ENCODE results near the gene SERTAD3. TPM values are rescaled to one million over a fixed set of nuclear protein-coding genes. Genes with fewer than 3 reads are reported as not detected.

The SERTAD3 gene
- total and polyA plus RNA-seq, 11 donors = 17.6 to 38.7 (median 26.0) TPM

GRCh38 chr19:40407714-40408597 is 36.2 kb downstream of the SERTAD3 start:
- Histone ChIP-seq H3K36me3 (no peaks in the 10 kb centered on the region), H3K9me3 (no peaks in the 10 kb centered on the region), H3K27me3 (no peaks in the 10 kb centered on the region), H3K4me1 (peaks cover 0 to 57% (median 22%) of the 10 kb centered on the region in 12 donors), H3K27ac (peak overlapping the region in 1 of 12 donors; percentile 11), H3K4me3 (no peak overlapping the region)
- intact Hi-C loops (cut with DNase I) = loop anchor here in 1 of 10 donors (5.0 kb wide), 1 partner anchor 56 kb away; no protein-coding TSS in a partner anchor
- ATAC-seq = no peak
- TF ChIP-seq POLR2A (IDR thresholded peaks at IDR 0.05) (no peak), CTCF (IDR thresholded peaks at IDR 0.05) (no peak)
- DNase-seq = peak in 1 of 5 donors; percentile 22
- 54 to 72% (median 58%) methylated on average over 13 to 22 of the region's 22 CpGs for WGBS, 4 donors

- Histone ChIP-seq H3K9me3 (no peaks in the 10 kb centered on the region), H3K36me3 (no peaks in the 10 kb centered on the region), H3K4me1 (peaks cover 0 to 26% (median 9%) of the 10 kb centered on the region in 12 donors), H3K4me3 (peak overlapping the region; percentile 32 to 81 (median 64)), H3K27ac (peak overlapping the region; percentile 80 to 93 (median 88)), H3K27me3 (no peaks in the 10 kb centered on the region)
- DNase-seq = peak; percentile 92 to 95 (median 93)
- peak; percentile 81 to 95 (median 90) for ATAC-seq
- TF ChIP-seq POLR2A (IDR thresholded peaks at IDR 0.05) = no peak
- peak in 3 of 12 donors; percentile 10 to 28 (median 12) for TF ChIP-seq CTCF (IDR thresholded peaks at IDR 0.05)
- intact Hi-C loops (cut with DNase I) = loop anchor here in 3 of 10 donors (5.0 kb wide), 3 partner anchors 46 to 56 kb away; partner anchors contain the start of genes C19orf47 (in 1 of the 3) and PLD3 (in 1 of the 3)
- 0 to 1% (median 1%) methylated on average over 17 to 41 of the region's 41 CpGs for WGBS, 4 donors
These were observed 40.7 kb downstream of the SERTAD3 start for GRCh38 chr19:40403262-40403984.

- Histone ChIP-seq H3K27me3 (no peaks in the 10 kb centered on the region), H3K36me3 (peaks cover 0 to 8% (median 0%) of the 10 kb centered on the region in 9 donors), H3K4me3 (no peak overlapping the region), H3K9me3 (no peaks in the 10 kb centered on the region), H3K4me1 (peaks cover 0 to 19% (median 9%) of the 10 kb centered on the region in 12 donors), H3K27ac (no peak overlapping the region)
- 44 to 68% (median 61%) methylated on average over 2 to 3 of the region's 3 CpGs for WGBS, 4 donors
- ATAC-seq (no peak), DNase-seq (no peak)
- TF ChIP-seq POLR2A (IDR thresholded peaks at IDR 0.05) = no peak
- intact Hi-C loops (cut with DNase I) = loop anchor here in 4 of 10 donors (2.0 to 5.0 kb wide), 4 partner anchors 43 to 53 kb away; partner anchors contain the start of genes C19orf47 (in 2 of the 4) and PLD3 (in 2 of the 4)
These were observed 43.6 kb downstream of the SERTAD3 start for GRCh38 chr19:40400559-40400958.

- Histone ChIP-seq H3K9me3 (no peaks in the 10 kb centered on the region), H3K36me3 (peaks cover 0 to 8% (median 0%) of the 10 kb centered on the region in 9 donors), H3K4me1 (peaks cover 0 to 7% (median 2%) of the 10 kb centered on the region in 12 donors), H3K27ac (no peak overlapping the region), H3K4me3 (peak overlapping the region in 2 of 12 donors; percentile 1 to 24), H3K27me3 (no peaks in the 10 kb centered on the region)
- WGBS, 4 donors = 51 to 71% (median 67%) methylated on average over 31 to 49 of the region's 49 CpGs
- intact Hi-C loops (cut with DNase I) = no loop called here
- no peak for DNase-seq
- TF ChIP-seq POLR2A (IDR thresholded peaks at IDR 0.05) (no peak), CTCF (IDR thresholded peaks at IDR 0.05) (no peak)
- peak in 2 of 4 donors; percentile 19 to 21 for ATAC-seq
These were observed 45.6 kb downstream of the SERTAD3 start for GRCh38 chr19:40398417-40399131.
